Nephron (organoid): ENCODE results near the gene BAZ2B.
A peak's percentile ranks its signal among the peaks of the same experiment; 100 is the strongest.

Experiments
- H3K27ac Mint-ChIP-seq, 3 experiments: 2 replicates each; pipeline ENCODE4 v1.8.0; 2020; ENCODE audit warnings: mixed read lengths in 3 of 3, mild to moderate bottlenecking in 2 of 3, moderate library complexity in 1 of 3
- H3K27me3 Mint-ChIP-seq: 2 replicates; pipeline ENCODE4 v1.8.0; 2021; ENCODE audit warnings: low read depth, mild to moderate bottlenecking, moderate library complexity, mixed read lengths
- H3K36me3 Mint-ChIP-seq: 2 replicates; pipeline ENCODE4 v1.8.0; 2020; ENCODE audit warnings: low read depth, mixed read lengths
- H3K4me1 Mint-ChIP-seq: 2 replicates; pipeline ENCODE4 v1.8.0; 2020; ENCODE audit warnings: mixed read lengths
- H3K4me3 Mint-ChIP-seq, 3 experiments: 2 replicates each; pipeline ENCODE4 v1.8.0; 2020; ENCODE audit warnings: mild to moderate bottlenecking in 3 of 3, mixed read lengths in 3 of 3, moderate library complexity in 2 of 3
- H3K9me3 Mint-ChIP-seq: 2 replicates; pipeline ENCODE4 v1.8.0; 2020; ENCODE audit warnings: mixed read lengths
- TF ChIP-seq, protein P1 (sequence below), 3 experiments: fragments of 200-600 bp; sonication (generic); IDR thresholded peaks; one replicate each; pipeline ENCODE4 v1.5.0; 2021; ENCODE audit warnings: antibody characterized with exemption in 3 of 3; ENCODE audit not compliant: unreplicated experiment in 3 of 3

BAZ2B gene

DNA sequence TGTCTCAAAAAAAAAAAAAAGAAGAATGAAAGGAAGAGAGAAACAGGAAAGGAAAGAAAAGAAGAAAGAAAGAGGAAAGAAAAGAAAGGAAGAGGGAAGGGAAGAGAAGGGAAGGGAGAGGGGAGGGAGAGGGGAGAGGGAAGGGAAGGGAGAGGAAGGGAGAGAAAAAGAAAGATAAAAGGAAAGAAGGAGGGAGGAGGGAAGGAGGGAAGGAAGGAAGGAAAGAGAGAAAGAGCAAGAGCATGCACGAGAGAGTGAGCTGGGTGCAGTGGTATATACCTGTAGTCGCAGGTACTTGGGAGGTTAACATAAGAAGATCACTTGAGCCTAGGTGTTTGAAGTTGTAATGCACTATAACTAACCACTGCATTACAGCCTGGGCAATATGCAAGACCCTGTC, 6.6 kb upstream of the BAZ2B start:
- H3K4me1 Mint-ChIP-seq, result peaks cover 2% of the 10 kb centered on the region
- no peak overlapping the region for H3K4me3 Mint-ChIP-seq
- H3K9me3 Mint-ChIP-seq, result peaks cover 22% of the 10 kb centered on the region
- peak overlapping the region in 2 of 3 experiments; percentile 10 to 47 for H3K27ac Mint-ChIP-seq
- TF ChIP-seq, protein P1, sequence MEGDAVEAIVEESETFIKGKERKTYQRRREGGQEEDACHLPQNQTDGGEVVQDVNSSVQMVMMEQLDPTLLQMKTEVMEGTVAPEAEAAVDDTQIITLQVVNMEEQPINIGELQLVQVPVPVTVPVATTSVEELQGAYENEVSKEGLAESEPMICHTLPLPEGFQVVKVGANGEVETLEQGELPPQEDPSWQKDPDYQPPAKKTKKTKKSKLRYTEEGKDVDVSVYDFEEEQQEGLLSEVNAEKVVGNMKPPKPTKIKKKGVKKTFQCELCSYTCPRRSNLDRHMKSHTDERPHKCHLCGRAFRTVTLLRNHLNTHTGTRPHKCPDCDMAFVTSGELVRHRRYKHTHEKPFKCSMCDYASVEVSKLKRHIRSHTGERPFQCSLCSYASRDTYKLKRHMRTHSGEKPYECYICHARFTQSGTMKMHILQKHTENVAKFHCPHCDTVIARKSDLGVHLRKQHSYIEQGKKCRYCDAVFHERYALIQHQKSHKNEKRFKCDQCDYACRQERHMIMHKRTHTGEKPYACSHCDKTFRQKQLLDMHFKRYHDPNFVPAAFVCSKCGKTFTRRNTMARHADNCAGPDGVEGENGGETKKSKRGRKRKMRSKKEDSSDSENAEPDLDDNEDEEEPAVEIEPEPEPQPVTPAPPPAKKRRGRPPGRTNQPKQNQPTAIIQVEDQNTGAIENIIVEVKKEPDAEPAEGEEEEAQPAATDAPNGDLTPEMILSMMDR (IDR thresholded peaks at IDR 0.05; ENCODE audit: unreplicated experiment in 3 of 3), result no peak
- peaks cover 19% of the 10 kb centered on the region for H3K36me3 Mint-ChIP-seq
- no peaks in the 10 kb centered on the region for H3K27me3 Mint-ChIP-seq

DNA sequence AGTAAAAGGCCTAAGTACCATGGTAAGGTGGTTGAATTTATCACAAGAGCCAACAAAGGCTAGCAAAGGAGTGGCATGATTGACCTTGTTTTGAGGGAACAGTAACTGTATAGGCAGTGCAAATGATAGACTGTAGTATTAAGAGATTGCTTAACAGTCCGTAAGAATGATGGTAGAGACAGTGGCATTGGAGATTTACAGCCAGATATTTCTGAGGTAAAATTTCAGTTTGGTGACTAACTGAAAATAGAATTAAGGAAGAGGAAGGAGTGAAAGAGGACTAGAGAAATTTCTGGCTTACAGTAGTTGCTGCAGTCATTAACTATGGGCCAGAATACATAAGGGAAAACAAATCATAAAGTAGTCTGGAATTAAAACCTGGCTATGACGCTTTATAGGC, 4.4 kb upstream of the BAZ2B start:
- TF ChIP-seq, protein P1 (IDR thresholded peaks at IDR 0.05; ENCODE audit: unreplicated experiment in 3 of 3), result no peak
- no peak overlapping the region for H3K27ac Mint-ChIP-seq
- peaks cover 12% of the 10 kb centered on the region for H3K4me1 Mint-ChIP-seq
- no peaks in the 10 kb centered on the region for H3K27me3 Mint-ChIP-seq
- H3K9me3 Mint-ChIP-seq, result peaks cover 6% of the 10 kb centered on the region
- H3K4me3 Mint-ChIP-seq, result no peak overlapping the region
- H3K36me3 Mint-ChIP-seq, result peaks cover 4% of the 10 kb centered on the region

DNA sequence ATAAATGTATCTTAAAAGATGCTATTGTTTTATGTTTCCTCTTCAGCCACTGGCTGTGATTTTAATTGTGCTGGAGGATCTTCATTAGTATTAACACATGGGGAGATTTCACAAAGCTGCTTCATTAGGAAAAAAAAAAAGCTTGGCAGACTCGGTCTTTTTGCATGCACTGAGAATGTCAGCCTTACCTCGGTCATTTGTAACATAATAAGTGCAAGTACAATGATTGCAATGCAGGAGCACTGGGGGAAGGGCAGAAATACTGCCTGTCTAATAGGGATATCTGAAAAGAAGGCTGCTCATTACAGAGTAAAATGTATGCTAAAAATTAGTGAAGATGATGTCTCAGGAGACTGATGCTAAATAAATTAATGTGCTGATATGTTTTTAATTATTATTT, 1.3 kb upstream of the BAZ2B start:
- Mint-ChIP-seq H3K4me3 (peak overlapping the region; percentile 83 to 93 (median 91)), H3K27ac (peak overlapping the region; percentile 99 to 100 (median 99)), H3K36me3 (no peaks in the 10 kb centered on the region), H3K9me3 (no peaks in the 10 kb centered on the region), H3K27me3 (no peaks in the 10 kb centered on the region), H3K4me1 (peaks cover 24% of the 10 kb centered on the region)
- TF ChIP-seq, protein P1 (IDR thresholded peaks at IDR 0.05; ENCODE audit: unreplicated experiment in 3 of 3), result no peak

DNA sequence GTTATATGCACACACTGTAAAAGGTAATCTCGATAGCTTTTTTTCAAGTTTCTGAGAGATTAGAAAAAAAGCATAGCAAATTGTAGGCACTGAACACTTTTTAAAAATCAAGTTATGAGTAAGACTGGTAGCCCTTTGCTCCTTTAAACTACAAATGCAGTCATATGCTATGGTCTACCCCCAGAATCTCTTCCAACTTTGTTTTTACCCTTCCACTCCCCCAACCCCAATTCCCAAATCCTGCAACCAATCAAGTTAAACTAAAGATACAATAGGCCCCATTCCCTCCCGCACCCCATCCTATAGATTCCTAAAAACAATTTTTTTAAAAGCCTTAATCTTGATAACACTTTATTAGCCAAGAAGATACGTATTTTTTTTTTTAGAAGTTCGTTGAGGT, 752 bp upstream of the BAZ2B start:
- H3K27ac Mint-ChIP-seq, result peak overlapping the region; percentile 99 to 100 (median 99)
- H3K36me3 Mint-ChIP-seq, result no peaks in the 10 kb centered on the region
- H3K4me3 Mint-ChIP-seq, result peak overlapping the region; percentile 83 to 93 (median 91)
- no peaks in the 10 kb centered on the region for H3K27me3 Mint-ChIP-seq
- TF ChIP-seq, protein P1 (IDR thresholded peaks at IDR 0.05; ENCODE audit: unreplicated experiment in 3 of 3), result no peak
- peaks cover 30% of the 10 kb centered on the region for H3K4me1 Mint-ChIP-seq
- no peaks in the 10 kb centered on the region for H3K9me3 Mint-ChIP-seq

DNA sequence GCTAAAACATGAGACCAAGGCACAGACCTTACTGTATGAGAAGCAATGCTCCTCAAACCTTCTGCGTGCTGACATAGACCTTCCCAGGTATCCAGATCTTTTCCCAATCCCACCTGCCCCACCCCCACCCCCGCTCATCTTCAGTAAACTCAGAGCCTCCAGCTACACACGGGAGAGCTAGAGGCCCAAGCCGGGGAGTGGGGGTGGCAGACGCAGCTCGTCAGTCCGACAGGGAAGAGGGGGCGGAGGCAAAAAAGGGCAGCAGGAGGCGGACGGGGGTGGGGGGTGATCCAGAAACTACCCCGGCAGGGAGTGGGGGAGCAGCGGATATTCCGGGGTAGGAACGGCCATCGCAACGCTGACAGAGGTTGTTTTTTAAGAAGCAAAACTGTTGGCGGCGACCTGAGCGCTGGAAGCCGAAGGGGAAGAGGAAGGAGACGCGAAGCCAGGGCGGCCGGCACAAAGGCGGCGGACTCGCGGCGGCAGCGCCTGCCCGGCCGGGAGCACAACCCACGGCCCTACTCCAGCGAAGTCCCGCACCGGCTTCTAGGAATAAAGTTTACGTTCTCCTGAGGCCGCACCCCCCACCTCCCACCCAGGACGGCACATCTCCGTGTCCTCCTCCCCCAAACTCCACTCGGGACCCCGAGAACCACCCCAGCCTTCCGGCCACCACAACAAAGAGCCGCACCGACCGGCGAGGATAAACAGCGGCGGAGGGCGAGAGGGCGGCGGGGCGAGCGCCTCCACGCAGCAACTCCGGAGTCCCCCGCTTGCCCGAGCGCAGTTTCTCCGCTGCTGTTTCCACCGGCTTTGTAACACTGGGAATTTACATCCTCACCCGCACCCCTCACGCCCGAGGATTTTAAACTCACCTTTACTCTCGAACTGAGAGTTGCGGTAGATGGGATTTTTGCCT, 722 bp downstream of the BAZ2B start:
- Mint-ChIP-seq H3K27me3 (no peaks in the 10 kb centered on the region), H3K4me3 (peak overlapping the region; percentile 83 to 93 (median 91)), H3K4me1 (peaks cover 40% of the 10 kb centered on the region), H3K27ac (peak overlapping the region; percentile 99 to 100 (median 99)), H3K36me3 (no peaks in the 10 kb centered on the region), H3K9me3 (no peaks in the 10 kb centered on the region)
- TF ChIP-seq, protein P1 (IDR thresholded peaks at IDR 0.05; ENCODE audit: unreplicated experiment in 3 of 3), result no peak
